Activated CD4-positive, CD25-positive, alpha-beta regulatory T cell treated with anti-CD3 and anti-CD28 coated beads, Interleukin-2, amount 50 U/mL, for 72 hours (primary cell): ENCODE results near the gene PDZK1IP1.
A peak's percentile ranks its signal among the peaks of the same experiment; 100 is the strongest.
"Not testable (repeated sequence)": the region's sequence is repeated elsewhere in the genome, so short reads cannot be mapped to it uniquely, and the experiment has no call there.

Experiments
- DNase-seq: peaks from one replicate; pipeline ENCODE4 v3.0.0; 2021

PDZK1IP1 gene

DNA sequence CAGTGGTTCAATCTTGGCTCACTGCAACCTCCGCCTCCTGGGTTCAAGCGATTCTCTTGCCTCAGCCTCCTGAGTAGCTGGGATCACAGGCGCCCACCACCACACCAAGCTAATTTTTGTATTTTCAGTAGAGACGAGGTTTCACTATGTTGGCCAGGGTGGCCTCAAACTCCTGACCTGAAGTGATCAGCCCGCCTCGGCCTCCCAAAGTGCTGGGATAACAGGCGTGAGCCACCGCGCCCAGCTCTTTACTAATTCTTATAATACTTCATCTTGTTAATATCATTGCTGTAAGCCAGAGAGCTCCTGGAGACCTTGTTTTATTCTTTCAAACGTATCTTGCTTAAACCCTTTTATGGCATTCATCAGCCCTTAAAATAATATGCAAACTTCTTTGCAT is 3.7 kb upstream of the PDZK1IP1 start:
- DNase-seq: not testable (repeated sequence)

DNA sequence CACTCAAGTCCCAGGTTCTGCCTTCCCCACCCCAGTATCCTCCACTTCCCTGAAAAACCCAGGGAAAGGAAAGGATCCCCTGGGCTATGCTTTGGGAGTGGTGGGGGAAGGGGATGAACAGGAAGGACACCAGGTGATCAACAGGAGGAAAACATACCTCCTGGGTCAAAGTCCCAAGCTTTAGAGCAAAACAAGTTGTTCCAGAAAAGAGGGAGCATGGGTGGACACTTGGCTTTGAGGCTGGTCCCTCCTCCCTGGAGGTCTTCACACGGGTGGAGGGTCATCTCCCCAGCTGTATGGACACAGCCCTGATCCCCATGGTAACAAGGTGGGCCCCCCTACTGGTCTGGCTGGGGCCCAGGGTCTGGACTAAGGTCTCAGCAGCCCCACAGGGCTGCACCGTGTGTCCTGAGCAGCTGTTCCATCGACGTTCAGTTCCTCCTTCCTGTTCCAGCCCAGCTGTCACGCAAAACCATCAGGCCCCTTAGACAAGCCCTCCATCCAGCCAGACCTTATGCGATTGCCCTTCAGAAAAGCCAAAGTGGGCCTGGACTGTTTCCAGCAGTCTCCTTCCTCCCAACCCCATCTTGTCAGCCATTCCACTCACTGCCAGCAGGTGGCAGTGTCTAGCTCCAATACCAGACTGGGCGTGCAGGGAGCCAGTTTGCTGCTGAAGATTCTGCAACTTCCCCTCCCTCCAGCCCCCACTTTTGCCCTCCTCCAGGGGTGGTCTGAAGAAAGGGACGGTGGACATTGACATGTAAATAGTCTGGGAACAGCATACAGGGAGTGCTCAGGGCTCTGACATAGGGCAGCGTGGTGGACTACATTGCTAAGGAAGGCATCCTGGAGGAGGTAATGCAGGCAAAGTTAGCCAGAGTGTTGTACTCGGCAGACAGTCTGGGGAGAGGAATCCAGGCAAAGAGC is 2.9 kb upstream of the PDZK1IP1 start:
- peak; percentile 71 for DNase-seq

DNA sequence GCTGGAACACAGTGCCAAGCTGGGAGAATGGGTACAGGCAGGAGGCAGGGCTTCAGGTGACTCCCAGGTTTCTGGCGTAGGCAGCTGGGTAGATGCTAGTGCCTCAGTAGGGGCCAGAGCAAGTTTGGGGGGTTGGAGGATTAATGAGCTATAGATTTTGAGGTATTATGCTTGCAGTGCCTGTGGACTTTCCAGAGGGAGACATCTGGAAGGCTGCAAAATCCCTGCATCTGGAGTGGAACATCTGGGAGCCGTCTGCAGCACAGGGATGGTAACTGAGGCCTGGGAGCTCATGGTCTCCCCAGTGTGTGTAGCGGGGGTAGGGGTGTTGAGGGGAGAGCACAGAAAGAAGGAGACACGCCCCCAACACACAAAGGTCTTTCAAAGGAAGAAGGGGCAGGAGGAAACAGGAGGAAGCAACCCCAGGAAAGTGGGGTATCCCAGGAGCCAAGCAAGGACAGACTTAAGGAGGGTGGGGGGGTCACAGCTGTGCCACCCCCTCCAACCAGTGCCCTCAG is 2.2 kb upstream of the PDZK1IP1 start:
- no peak for DNase-seq

DNA sequence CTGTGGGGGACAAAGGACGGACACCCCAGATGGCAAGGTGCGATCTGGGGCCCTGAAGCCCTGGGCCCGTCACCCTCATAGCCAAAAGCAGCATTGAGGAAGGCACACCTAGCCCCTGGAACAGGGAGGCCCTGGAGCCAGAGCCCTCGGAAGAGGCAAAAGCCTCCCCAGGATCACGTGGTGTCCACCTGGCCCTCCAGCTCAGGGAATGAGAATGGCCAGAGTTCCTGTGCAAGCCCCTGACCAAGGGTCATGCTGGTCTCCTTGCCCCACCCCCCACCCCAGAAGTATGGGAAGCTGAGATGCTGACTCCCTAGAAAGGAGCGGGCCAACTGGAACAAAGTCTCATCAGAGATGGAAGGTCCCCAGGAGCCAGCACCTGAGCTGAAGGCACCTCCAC is 1.0 kb upstream of the PDZK1IP1 start:
- DNase-seq: no peak

- no peak for DNase-seq
Observed at GRCh38 chr1:47190509-47190855, 646 bp upstream of the PDZK1IP1 start.

DNA sequence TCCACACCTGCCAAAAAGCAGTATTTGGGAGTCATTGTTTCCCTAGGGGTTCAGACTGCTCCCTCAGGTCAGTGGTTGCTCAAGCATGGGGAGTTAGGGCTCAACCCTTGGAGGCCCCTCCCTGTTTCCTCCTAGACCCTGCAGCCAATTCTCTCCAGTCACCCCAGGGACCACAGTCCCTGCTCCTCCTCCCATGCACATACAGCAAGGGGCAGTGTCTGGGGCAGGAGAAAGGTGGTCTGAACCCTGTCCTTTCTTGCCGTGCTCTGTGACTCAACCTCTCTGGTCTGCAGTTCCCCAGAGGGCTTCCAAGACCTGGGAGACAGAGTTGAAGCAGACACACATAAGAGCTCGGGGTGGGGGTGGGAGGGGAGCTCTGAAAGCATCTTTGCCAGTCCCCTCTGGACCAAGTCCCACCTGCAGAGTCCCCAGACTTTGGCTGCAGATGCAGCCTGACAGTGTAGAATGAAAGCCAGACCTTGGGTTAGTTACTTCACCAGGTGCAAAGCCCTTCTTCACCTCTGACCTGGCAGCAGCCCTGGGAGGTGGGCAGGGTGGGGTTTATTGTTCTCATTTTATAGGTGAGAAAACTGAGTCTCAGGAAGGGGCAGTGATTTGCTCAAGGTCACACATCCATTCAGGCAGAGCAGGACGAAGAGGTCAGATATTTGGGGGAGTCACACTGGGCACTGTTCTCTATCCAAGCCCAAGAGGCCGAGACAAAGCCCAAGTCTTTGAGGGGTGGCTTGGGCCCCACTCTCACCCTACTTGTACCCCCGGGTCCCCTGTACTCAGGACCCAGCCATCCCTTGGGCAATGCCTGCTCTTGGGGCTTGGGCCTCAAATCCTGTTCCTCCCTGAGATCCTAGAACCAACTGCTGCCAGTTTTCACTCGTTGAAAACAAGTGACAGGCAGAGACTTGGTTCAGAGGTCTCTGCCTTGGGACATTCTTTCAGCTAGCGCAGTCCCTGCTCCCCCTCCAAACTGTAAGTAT is 748 bp downstream of the PDZK1IP1 start:
- DNase-seq: no peak

GRCh38 chr1:47187926-47188250 is 1.9 kb downstream of the PDZK1IP1 start:
- no peak for DNase-seq

DNA sequence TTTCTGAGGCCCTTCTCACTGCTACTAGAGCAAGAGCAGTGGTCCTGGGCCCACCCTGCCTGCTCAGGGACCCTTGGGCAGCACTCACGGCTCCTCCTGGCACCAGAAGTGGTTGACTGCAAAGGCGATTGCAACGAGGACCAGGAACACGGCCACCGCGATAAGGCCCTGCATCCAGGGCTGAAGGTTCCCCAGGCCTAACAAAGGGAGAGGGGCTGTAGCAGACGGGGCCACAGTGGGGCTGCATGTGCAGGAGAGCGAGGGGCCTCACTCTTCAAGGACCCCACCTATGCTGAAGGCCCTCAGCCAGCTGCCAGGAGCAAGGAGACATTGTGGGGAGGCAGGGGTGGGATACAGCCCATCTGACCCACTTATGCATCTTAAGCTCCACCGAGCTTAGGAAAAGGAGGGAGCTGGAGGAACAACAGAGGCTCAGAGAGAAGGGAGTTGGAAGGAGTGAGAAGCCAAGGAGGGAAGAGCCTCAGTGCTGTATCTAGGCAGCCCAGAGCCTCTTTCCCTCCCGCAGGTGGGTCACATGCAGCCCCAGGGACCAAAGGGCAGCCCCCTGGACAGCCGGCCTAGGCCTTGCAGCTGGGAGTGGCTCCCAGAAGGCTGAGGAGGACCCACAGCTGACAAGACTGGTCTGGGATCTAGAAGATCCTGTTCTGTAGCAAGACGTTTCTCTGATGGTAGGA is 2.5 kb downstream of the PDZK1IP1 start:
- DNase-seq: no peak

DNA sequence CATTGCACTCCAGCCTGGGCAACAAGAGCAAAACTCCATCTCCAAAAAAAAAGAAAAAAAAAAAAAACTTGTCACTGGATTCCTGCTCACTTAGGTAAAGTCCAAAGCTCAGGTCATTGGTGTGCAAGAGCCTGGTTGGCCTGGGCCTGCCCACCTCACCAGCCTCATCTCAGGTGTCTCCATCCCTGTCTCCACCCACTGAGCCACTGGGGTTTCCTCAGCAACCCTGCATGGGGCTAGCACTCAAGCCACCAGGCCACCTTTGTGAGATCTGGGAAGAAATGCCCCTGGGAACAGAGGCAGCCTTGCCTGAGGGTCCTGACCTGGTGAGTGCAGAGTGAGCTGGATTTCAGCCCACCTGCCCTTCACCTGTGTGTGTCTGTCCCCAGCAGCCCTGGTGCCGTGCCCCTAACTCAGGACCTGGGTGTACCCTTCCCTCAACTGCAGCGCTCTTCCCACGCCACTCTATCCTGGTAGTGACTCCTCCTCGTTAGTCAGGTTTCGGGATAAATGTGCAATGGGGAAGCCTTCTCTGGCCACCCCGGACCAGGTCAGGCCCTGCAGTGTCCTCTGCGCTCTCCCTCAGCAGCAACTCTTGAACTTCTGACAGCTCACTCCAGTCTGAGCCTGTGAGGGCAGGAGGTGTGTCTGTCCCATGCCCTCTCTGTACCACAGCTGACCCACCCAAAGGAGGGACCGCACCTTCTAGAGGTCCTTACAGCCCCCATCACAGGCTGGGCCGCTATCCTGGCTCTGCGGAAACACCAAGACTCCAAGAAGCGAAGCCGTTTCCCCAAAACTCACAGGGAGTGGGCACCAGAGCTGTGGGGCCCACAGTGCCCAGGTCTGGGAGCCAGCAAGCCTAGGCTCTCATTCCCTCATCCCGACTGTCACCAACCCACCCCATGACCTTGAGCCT is 3.3 kb downstream of the PDZK1IP1 start:
- no peak for DNase-seq

DNA sequence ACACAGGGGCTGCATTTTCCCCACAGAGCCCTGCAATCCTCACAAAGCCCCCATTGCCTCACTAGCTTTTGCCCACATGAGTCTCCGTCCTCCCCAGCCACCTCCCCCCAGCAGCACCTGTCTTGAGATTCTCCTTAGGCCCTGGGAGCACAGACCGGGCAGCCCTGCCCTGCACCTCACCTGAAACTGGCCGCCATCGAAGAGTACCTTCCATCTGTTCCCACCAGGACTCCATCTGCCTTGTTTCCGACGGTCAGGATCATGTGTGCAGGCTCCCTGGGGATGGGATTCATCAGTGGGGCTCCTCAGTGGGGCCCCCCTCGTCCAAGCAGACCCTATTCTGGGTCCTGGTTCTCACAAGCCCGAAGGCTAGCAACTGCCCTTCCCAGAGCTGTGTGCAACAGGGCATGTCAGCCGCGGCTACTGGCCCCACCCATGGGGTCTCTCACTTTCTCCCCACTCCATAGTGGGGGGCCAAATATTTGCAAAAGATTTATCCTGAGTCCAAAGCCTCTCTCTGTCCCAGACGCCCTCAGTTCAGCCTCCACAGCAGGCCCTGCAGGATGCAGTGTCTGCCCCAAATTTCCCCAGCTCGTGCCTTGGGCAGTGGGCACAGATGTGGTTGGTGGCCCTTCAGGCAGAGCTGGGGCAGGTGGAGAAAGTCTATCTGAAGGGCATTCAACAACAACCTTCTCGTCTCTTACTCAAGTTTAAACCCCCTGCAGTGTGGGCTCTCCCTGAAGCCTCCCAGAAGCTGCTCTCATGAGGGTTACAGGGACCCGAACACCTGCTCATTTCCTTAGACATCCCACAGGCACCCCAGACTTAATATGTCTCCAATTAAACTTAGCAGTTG is 4.8 kb downstream of the PDZK1IP1 start:
- DNase-seq: no peak

GRCh38 chr1:47184090-47184821 is 5.6 kb downstream of the PDZK1IP1 start:
- DNase-seq: no peak

DNA sequence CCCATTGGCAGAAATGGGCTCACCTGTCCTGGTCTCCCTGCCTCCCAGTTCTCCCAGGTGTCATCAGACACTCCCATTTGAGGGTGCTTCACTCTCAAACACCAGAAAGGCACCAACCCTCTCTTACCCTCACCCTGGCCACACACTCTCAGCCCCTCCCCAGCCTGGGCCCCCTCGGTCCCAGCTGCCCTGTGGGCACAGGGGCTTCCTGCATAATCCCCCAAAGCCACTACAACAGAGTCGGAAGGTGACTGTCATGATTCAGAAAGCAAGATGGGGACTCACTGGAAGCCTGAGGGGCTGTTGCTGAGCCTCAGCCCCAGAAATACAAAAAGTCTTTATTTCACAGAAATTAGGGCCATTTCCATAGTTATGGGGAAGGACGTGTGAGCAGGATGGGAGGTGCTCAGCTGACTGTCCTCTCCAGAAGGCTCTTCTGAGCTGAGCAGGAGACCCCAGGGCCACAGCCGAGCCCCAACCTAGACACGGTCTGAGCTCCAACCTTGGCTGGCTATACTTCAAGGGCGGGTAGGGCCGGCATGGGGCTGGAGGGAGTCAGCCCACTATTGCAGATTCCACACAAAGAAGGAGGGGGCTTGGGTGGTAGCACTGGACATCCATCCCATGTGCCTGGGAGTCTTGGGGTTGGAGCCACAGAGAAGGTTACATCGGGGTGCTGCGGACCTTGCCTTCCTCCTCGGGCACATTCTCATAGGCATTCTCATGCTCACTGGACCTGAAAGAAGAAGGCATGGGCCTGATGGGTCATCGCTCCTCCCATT is 6.3 kb downstream of the PDZK1IP1 start:
- DNase-seq: no peak

- no peak for DNase-seq
Observed at GRCh38 chr1:47182676-47183235, 7.1 kb downstream of the PDZK1IP1 start.

DNA sequence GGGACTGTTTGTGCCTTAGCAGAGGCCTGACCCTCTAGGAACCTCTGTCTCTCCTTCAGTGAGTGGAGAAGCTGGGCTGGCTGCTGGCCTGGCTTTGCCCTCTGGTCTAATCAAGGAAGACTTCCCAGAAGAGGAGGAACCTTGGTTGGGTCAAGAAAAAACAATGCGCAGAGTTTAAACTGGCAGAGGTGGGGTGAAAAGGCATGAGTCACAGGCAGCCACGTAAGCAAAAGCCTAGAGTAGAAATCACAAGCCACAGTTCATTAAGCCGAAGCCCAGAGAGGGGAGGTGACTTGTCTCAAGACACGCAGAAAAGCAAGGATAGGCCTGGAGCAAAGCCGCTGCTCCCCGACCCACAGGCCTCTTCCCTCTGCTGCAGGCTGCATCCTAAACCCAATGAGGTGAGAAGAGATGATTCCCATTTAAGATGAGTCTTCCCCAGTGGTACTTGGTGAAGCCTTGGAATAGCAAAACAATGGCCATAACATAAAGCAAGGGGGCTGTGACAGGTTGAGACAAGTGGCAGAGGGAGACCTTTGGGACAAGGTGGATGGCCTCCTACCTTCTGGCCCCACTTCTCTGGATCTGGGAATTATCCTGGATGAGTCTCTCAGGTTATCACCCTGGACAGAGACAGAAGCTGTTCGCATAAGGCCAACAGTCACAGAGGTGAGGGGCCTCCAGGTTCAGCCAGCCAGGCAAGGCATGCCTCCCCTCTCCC is 7.7 kb downstream of the PDZK1IP1 start:
- no peak for DNase-seq

DNA sequence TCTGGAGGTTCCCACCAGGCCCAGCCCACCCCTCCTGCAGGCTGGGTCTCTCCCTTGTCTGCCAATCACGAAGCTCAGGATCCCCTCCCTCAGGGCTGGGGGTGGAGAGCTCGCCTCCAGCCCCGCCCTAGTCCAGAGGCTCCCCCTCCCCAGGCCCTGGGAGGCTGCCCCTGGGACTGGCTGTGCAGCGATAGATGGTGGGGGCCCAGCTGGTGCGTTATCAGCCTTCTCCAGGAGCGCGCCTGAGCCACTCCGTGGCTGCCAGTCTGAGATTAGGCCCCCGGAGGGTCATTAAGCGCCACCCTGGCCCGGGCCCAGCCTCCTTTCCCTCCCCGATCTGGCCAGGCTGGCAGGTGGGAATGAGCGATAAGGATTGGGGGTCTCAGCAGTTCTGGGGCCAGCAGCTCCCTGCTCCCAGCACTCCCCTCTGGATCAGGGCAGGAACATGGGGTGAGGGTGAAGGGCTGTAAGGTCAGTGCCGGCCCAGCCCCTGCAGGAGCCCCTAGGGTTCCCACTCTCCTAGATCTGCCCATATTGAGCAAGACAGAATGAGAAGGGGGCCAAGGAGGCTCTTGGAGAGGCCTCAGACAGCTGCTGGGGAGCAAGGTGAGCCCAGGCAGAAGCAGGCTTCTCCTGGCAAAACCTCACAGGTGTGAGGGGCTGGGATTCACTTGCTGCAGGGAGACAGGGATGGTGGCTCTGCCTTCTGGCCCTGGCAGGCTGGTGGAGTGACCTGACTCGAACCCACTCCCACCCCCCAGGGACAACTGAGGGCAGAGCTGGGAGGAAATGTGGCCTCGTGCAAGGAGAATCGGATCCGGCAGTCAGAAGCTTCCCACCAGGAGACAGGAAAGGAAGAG is 8.5 kb downstream of the PDZK1IP1 start:
- DNase-seq: no peak

DNA sequence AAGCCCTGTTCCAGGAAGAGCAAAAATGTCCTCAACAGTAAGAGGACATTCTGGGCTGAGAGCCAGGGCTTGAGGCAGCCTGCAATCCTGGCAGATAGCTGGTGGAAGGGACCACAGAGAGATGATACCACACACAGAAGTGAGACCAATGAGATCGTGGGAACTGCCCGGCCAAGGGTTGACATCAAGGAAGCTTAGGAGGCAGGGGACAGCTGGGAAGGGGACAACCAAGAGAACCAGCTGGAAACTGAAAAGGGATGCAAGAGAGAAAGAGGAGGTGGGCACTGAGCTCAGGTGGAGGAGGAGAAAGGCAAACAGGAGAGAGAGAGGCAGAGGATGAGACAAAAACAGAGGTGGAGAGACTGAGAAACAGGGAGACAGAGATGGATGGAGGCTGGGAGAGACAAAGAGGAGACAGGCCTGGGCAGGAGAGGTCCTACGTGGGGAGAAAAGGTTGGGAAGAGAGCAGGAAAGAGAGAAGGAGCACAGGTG is 9.2 kb downstream of the PDZK1IP1 start:
- DNase-seq: no peak

DNA sequence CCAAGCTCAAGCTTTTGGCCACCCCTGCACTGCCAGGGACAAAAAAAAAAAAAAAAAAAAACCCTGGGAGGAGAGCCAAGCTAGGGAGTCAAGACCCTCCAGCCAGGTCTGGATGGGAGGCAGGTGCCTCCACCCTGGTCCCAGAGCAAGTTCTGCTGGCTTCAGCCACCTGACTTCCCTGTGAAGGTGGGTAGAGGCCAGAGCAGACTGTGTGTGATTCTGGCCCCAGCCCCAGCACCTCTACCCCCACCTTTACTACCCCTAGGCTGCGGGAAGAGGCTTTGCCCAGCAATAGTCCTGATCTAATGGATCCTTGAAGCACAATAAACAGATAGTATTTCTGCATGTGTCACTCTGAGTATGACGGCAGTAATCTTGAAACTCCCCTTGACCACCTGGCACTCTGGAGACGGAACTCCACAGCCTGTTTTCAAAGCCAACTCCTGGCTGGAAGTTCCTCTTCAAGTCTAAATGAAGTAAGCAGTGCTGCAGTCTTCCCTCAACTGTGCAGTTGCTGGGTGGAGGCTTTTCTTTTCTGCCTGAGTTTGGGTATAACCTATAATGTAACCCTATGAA is 9.8 kb downstream of the PDZK1IP1 start:
- DNase-seq: no peak
